Fibroblast of the aortic adventitia (primary cell): Measurements from ENCODE around the gene UGT2A3. TPM values are rescaled to one million over a fixed set of nuclear protein-coding genes. Genes with fewer than 3 reads are reported as not detected.

ENCODE experiments used
- DNase-seq: peaks from one replicate; pipeline ENCODE4 v3.0.0-alpha.2; 2010; ENCODE audit warnings: low read depth
- H3K4me3 ChIP-seq: 2 replicates; pipeline ENCODE4 v1.5.1; 2011; ENCODE audit warnings: low read depth, mild to moderate bottlenecking, control low read depth, low read length, moderate library complexity
- CTCF ChIP-seq: IDR thresholded peaks from 2 replicates; pipeline ENCODE4 v1.5.1; 2011; ENCODE audit warnings: mild to moderate bottlenecking, low read length, control low read depth, inconsistent platforms; ENCODE audit not compliant: insufficient read depth
- small RNA-seq: library from RNA; depleted of rRNA; stranded (forward); fragments of <200 nt; gene quantifications from one replicate; pipeline ENCODE3, GENCODE V24; 2012
- total RNA-seq: library from RNA; depleted of rRNA; stranded (reverse); fragments of >200 nt; gene quantifications from 2 replicates; pipeline ENCODE4 v1.2.3, GENCODE V29; 2012; ENCODE audit warnings: low replicate concordance

UGT2A3 gene
- total RNA-seq, 1 donor, result not detected

DNA sequence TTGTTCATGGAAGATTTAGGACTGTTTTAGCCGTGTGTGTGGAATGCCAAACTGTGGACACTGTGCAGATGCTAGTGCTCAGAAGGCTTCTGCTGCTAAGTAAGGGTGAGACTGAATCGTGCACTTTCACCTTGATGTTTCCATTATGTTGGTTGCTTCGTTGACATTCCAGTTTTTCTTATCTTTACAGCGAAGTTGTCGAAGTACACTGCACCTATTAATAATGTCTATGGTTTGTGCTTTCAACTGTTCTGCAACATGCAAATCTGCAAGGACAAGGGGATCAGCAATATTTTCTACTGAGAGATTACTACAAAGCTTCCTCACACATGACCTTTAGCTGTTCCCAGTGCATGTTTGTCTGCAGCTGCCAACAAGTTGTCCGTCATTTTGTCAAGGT lies 67.7 kb downstream of the UGT2A3 start:
- no peak overlapping the region for H3K4me3 ChIP-seq
- DNase-seq, result no peak
- TF ChIP-seq CTCF, result no peak

Small RNAs within 50 kb of the gene (small RNA-seq; reads per million reads assigned to genes)
- gene AC021146.3 (not detected), gene AC021146.6 (not detected)

Other genes with a start within 250 kb of the UGT2A3 start
- gene UGT2B10, start 135.8 kb downstream of the UGT2A3 start, total RNA-seq, result not detected in 2 replicates
- not detected in 2 replicates for gene UGT2B7, start 144.7 kb upstream of the UGT2A3 start, total RNA-seq